ENCODE data around the gene GCNA. TPM values are rescaled to one million over a fixed set of nuclear protein-coding genes. Genes with fewer than 3 reads are reported as not detected.

GCNA gene
- polyA plus RNA-seq, 1 of the 3 experiments (the other 2 are of a cell fraction): 1.8 TPM

DNA sequence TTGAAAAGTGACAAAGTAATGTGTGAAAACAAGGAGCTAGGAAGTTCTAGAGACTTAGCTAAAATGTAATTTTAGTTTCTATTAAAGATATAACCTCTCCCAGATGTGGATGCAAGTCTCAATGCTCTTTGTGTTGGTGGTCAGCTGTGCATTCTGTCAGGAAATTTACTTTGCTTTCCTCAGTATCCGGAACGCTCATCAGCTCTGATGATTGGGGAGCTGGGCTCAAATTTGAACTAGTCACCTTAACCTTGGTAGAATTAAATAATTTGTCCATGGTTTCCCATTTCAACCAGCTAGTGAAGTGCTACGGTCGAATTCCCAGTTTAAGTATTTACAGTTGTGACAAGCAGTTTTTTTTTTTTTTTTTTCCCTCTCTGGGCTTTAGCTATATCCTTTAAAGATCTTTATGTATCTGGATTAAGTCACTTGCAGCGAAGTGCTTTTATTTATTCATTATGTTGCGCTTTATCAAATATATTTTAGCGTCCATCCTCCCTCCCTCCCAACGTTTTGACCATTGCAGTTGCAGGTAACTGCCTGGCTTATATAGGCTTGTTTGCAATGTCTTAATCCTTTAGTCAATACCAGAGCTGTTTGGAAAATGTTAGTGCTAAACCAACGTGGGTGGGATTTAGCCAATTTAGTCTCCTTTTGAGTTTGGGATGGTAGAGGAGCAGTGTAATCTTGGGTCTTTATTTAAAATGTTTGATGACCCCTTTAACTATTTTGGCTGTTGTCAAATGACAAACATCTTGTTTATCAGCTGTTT lies 43.3 kb upstream of the GCNA start:
- Histone ChIP-seq H3K27me3 (ENCODE audit: insufficient read depth) (peaks cover 14% of the 10 kb centered on the region; the same call in 1 of the 2 replicates), H3K79me2 (ENCODE audit: insufficient read depth) (peaks cover 71% of the 10 kb centered on the region), H3K4me3 (ENCODE audit: low read depth in 2 of 2, low read length in 1 of 2) (peak overlapping the region; percentile 61 to 72), H3F3A (replicated peaks; ENCODE audit: insufficient read depth) (peaks cover 21% of the 10 kb centered on the region), H3K9ac (peak overlapping the region; percentile 87), H4K20me1 (ENCODE audit: insufficient read depth) (peaks cover 56% of the 10 kb centered on the region), H2AFZ (ENCODE audit: low read depth) (no peak overlapping the region), H3K9me2 (no peaks in the 10 kb centered on the region), H3K27ac (ENCODE audit: low read depth in 2 of 2, low read length in 1 of 2) (peak overlapping the region in 1 of 2 experiments; percentile 80; a peak in 3 of 4 replicates), H3K36me3 (replicated peaks in 1 of 2; ENCODE audit: control insufficient read depth in 1 of 2, insufficient read depth in 2 of 2, low read length in 1 of 2) (peaks cover 8% of the 10 kb centered on the region in 2 experiments), H3K4me1 (ENCODE audit: control insufficient read depth in 1 of 2, insufficient read depth in 2 of 2, low read depth in 1 of 2, low read length in 1 of 2) (peaks cover 4 to 8% of the 10 kb centered on the region in 2 experiments; a peak in 2 of 4 replicates), H3K9me3 (no peaks in the 10 kb centered on the region), H3K4me2 (peak overlapping the region; percentile 68)
- DNase-seq: no peak
- ChIA-PET CTCF (interaction anchor here (1.1 to 1.7 kb wide), 2 partner anchors 11 to 20 kb away, joined by 3 to 5 read pairs; no protein-coding TSS in a partner anchor), POLR2A (interaction anchor here (0.9 kb wide), 1 partner anchor 11 kb away, joined by 3 read pairs; no protein-coding TSS in a partner anchor)
- under 1% methylated on average over 9 of the region's 9 CpGs for WGBS (ENCODE audit: low lambda C conversion rate)
- no peak for TF ChIP-seq NRF1 (IDR thresholded peaks at IDR 0.05; ENCODE audit: low read depth, low read length)

GRCh38 chrX:71536285-71536684 lies 42.0 kb upstream of the GCNA start:
- ChIA-PET POLR2A (no interaction called here), CTCF (interaction anchor here (0.7 kb wide), 1 partner anchor 590 kb away, joined by 3 read pairs; no protein-coding TSS in a partner anchor)
- H3K4me1 ChIP-seq (ENCODE audit: control insufficient read depth in 1 of 2, insufficient read depth in 2 of 2, low read depth in 1 of 2, low read length in 1 of 2): peaks cover 8 to 13% of the 10 kb centered on the region in 2 experiments; a peak in 3 of 4 replicates
- H3K79me2 ChIP-seq (ENCODE audit: insufficient read depth): peaks cover 84% of the 10 kb centered on the region
- peak overlapping the region in 1 of 2 experiments; percentile 15; a peak in 2 of 4 replicates for H3K4me3 ChIP-seq (ENCODE audit: low read depth in 2 of 2, low read length in 1 of 2)
- DNase-seq: no peak
- no peak overlapping the region for H3K27ac ChIP-seq (ENCODE audit: low read depth in 2 of 2, low read length in 1 of 2)
- peaks cover 31% of the 10 kb centered on the region for H3F3A ChIP-seq (replicated peaks; ENCODE audit: insufficient read depth)
- H3K9me2 ChIP-seq: no peaks in the 10 kb centered on the region
- H3K9me3 ChIP-seq: no peaks in the 10 kb centered on the region
- TF ChIP-seq FOXM1 (IDR thresholded peaks at IDR 0.05; ENCODE audit: low read depth) (no peak), JUND (IDR thresholded peaks at IDR 0.05) (no peak), SIN3A (IDR thresholded peaks at IDR 0.05; ENCODE audit: borderline replicate concordance, low read depth, low read length) (no peak), YY1 (IDR thresholded peaks at IDR 0.05; ENCODE audit: low read depth) (no peak), MXI1 (IDR thresholded peaks at IDR 0.05; ENCODE audit: low read depth, low read length) (no peak), SMC3 (IDR thresholded peaks at IDR 0.05; ENCODE audit: low read depth, low read length) (no peak), EZH2phosphoT487 (IDR thresholded peaks at IDR 0.05; ENCODE audit: borderline replicate concordance, low read depth) (no peak), RAD21 (IDR thresholded peaks at IDR 0.05; ENCODE audit: low read length) (no peak), TAF1 (IDR thresholded peaks at IDR 0.05; ENCODE audit: borderline replicate concordance, low read depth, low read length) (no peak), ELF1 (IDR thresholded peaks at IDR 0.05) (no peak), RFX5 (IDR thresholded peaks at IDR 0.05; ENCODE audit: low read length) (no peak), MEF2A (IDR thresholded peaks at IDR 0.05; ENCODE audit: borderline replicate concordance, low read depth) (no peak), GABPA (IDR thresholded peaks at IDR 0.05; ENCODE audit: low read depth) (no peak), RXRA (IDR thresholded peaks at IDR 0.05; ENCODE audit: borderline replicate concordance, low read depth) (no peak)
- TF ChIP-seq, protein P1, sequence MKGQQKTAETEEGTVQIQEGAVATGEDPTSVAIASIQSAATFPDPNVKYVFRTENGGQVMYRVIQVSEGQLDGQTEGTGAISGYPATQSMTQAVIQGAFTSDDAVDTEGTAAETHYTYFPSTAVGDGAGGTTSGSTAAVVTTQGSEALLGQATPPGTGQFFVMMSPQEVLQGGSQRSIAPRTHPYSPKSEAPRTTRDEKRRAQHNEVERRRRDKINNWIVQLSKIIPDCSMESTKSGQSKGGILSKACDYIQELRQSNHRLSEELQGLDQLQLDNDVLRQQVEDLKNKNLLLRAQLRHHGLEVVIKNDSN (IDR thresholded peaks at IDR 0.05; ENCODE audit: borderline replicate concordance, low read depth): no peak
- peak overlapping the region; percentile 68 for H3K4me2 ChIP-seq
- peaks cover 14% of the 10 kb centered on the region; the same call in 1 of the 2 replicates for H3K27me3 ChIP-seq (ENCODE audit: insufficient read depth)
- H3K9ac ChIP-seq: no peak overlapping the region
- peaks cover 8% of the 10 kb centered on the region in 2 experiments for H3K36me3 ChIP-seq (replicated peaks in 1 of 2; ENCODE audit: control insufficient read depth in 1 of 2, insufficient read depth in 2 of 2, low read length in 1 of 2)
- peaks cover 67% of the 10 kb centered on the region for H4K20me1 ChIP-seq (ENCODE audit: insufficient read depth)
- H2AFZ ChIP-seq (ENCODE audit: low read depth): no peak overlapping the region
- WGBS (ENCODE audit: low lambda C conversion rate): 46% methylated on average over 5 of the region's 5 CpGs
